H9 (cell line): ENCODE data around the gene ATP11C. TPM values are rescaled to one million over a fixed set of nuclear protein-coding genes. Genes with fewer than 3 reads are reported as not detected.

ENCODE experiments used
- DNase-seq: peaks from one replicate; pipeline ENCODE4 v3.0.0-alpha.2; 2017
- H2AFZ ChIP-seq: one replicate; pipeline ENCODE4 v1.6.1; 2013; ENCODE audit warnings: mild to moderate bottlenecking, low read length, control low read depth, moderate library complexity
- H2AK5ac ChIP-seq: 2 replicates; pipeline ENCODE4 v1.6.1; 2013; ENCODE audit warnings: low read length, control low read depth, mixed read lengths; ENCODE audit not compliant: insufficient read length
- H2BK120ac ChIP-seq: one replicate; pipeline ENCODE4 v1.6.1; 2013; ENCODE audit warnings: low read depth, mild to moderate bottlenecking, low read length, control low read depth, inconsistent platforms; ENCODE audit not compliant: poor library complexity, severe bottlenecking
- H2BK12ac ChIP-seq: 2 replicates; pipeline ENCODE4 v1.6.1; 2013; ENCODE audit warnings: low read length, control low read depth, mixed read lengths, low read depth; ENCODE audit not compliant: insufficient read length
- H2BK15ac ChIP-seq: 2 replicates; pipeline ENCODE4 v1.6.1; 2013; ENCODE audit warnings: low read depth, low read length, control low read depth
- H2BK20ac ChIP-seq: one replicate; pipeline ENCODE4 v1.6.1; 2013; ENCODE audit warnings: low read depth, mild to moderate bottlenecking, low read length, control low read depth, inconsistent platforms; ENCODE audit not compliant: poor library complexity, severe bottlenecking
- H2BK5ac ChIP-seq: 2 replicates; pipeline ENCODE4 v1.6.1; 2013; ENCODE audit warnings: low read length, control low read depth, mixed read lengths; ENCODE audit not compliant: insufficient read length
- H3K14ac ChIP-seq: 2 replicates; pipeline ENCODE4 v1.6.1; 2013; ENCODE audit warnings: low read length, control low read depth; ENCODE audit not compliant: insufficient read depth
- H3K18ac ChIP-seq: 2 replicates; pipeline ENCODE4 v1.6.1; 2013; ENCODE audit warnings: low read depth, mild to moderate bottlenecking, mixed read lengths, low read length, control low read depth; ENCODE audit not compliant: insufficient read length
- H3K23ac ChIP-seq: 2 replicates; pipeline ENCODE4 v1.6.1; 2013; ENCODE audit warnings: low read length, control low read depth, mixed read lengths, low read depth; ENCODE audit not compliant: insufficient read length
- H3K23me2 ChIP-seq: 2 replicates; pipeline ENCODE4 v1.6.1; 2013; ENCODE audit warnings: low read depth, mild to moderate bottlenecking, mixed read lengths, low read length, control low read depth; ENCODE audit not compliant: insufficient read length, poor library complexity, severe bottlenecking
- H3K27ac ChIP-seq: 2 replicates; pipeline ENCODE4 v1.5.1; 2013; ENCODE audit warnings: low read length, control low read depth, mixed read lengths, low read depth; ENCODE audit not compliant: insufficient read length
- H3K27me3 ChIP-seq: 2 replicates; pipeline ENCODE4 v1.6.1; 2013; ENCODE audit warnings: low read length, control low read depth, inconsistent platforms; ENCODE audit not compliant: insufficient read depth
- H3K4ac ChIP-seq: 2 replicates; pipeline ENCODE4 v1.6.1; 2013; ENCODE audit warnings: low read depth, mild to moderate bottlenecking, control low read depth, inconsistent platforms, low read length, moderate library complexity
- H3K4me1 ChIP-seq: 2 replicates; pipeline ENCODE4 v1.6.1; 2013; ENCODE audit warnings: low read length, control low read depth, inconsistent platforms; ENCODE audit not compliant: insufficient read depth
- H3K4me2 ChIP-seq: 2 replicates; pipeline ENCODE4 v1.6.1; 2013; ENCODE audit warnings: low read length, control low read depth, mixed read lengths; ENCODE audit not compliant: insufficient read length, insufficient read depth
- H3K56ac ChIP-seq: 2 replicates; pipeline ENCODE4 v1.6.1; 2013; ENCODE audit warnings: low read depth, mild to moderate bottlenecking, mixed read lengths, low read length, control low read depth; ENCODE audit not compliant: insufficient read length
- H3K79me1 ChIP-seq: 2 replicates; pipeline ENCODE4 v1.6.1; 2013; ENCODE audit warnings: low read depth, mild to moderate bottlenecking, moderate library complexity, low read length, control low read depth, inconsistent platforms; ENCODE audit not compliant: insufficient read depth, poor library complexity, severe bottlenecking
- H3K79me2 ChIP-seq: 2 replicates; pipeline ENCODE4 v1.6.1; 2013; ENCODE audit warnings: low read length, control low read depth, inconsistent platforms; ENCODE audit not compliant: insufficient read depth
- H3K9ac ChIP-seq: 2 replicates; pipeline ENCODE4 v1.6.1; 2013; ENCODE audit warnings: low read length, control low read depth, mixed read lengths; ENCODE audit not compliant: insufficient read length; ENCODE audit errors: extremely low read depth
- H3K9me3 ChIP-seq: one replicate; pipeline ENCODE4 v1.6.1; 2013; ENCODE audit warnings: low read depth, low read length, inconsistent platforms; ENCODE audit not compliant: control insufficient read depth
- H3T11ph ChIP-seq: one replicate; pipeline ENCODE4 v1.6.1; 2013; ENCODE audit warnings: mild to moderate bottlenecking, low read length, control low read depth, inconsistent platforms
- H4K20me1 ChIP-seq: one replicate; pipeline ENCODE4 v1.6.1; 2013; ENCODE audit not compliant: control insufficient read depth, insufficient read length, insufficient read depth
- H4K5ac ChIP-seq: 2 replicates; pipeline ENCODE4 v1.6.1; 2013; ENCODE audit warnings: low read depth, mild to moderate bottlenecking, mixed read lengths, low read length, control low read depth; ENCODE audit not compliant: insufficient read length
- H4K8ac ChIP-seq: replicated peaks from 2 replicates; pipeline ENCODE4 v1.6.1; 2013; ENCODE audit warnings: low read length, control low read depth, mixed read lengths, low read depth; ENCODE audit not compliant: insufficient read length
- H4K91ac ChIP-seq: 2 replicates; pipeline ENCODE4 v1.6.1; 2013; ENCODE audit warnings: low read depth, mild to moderate bottlenecking, moderate library complexity, mixed read lengths, low read length, control low read depth; ENCODE audit not compliant: insufficient read length
- H3K27ac Mint-ChIP-seq, 3 experiments: 2 replicates in 2 of 3; 3 replicates in 1 of 3; pipeline ENCODE4 v1.8.0; 2020 to 2021; ENCODE audit warnings: mixed read lengths in 3 of 3, mild to moderate bottlenecking in 1 of 3, moderate library complexity in 1 of 3
- H3K27me3 Mint-ChIP-seq: 2 replicates; pipeline ENCODE4 v1.8.0; 2021; ENCODE audit warnings: low read depth, mild to moderate bottlenecking, moderate library complexity, mixed read lengths
- H3K36me3 Mint-ChIP-seq, 3 experiments: 2 replicates in 2 of 3; 3 replicates in 1 of 3; pipeline ENCODE4 v1.8.0; 2020 to 2021; ENCODE audit warnings: low read depth in 3 of 3, mixed read lengths in 3 of 3; ENCODE audit not compliant: insufficient read depth in 1 of 3
- H3K4me1 Mint-ChIP-seq, 2 experiments: 2 replicates each; pipeline ENCODE4 v1.8.0; 2020; ENCODE audit warnings: mixed read lengths in 2 of 2
- H3K4me3 Mint-ChIP-seq, 2 experiments: 2 replicates in 1 of 2; 3 replicates in 1 of 2; pipeline ENCODE4 v1.8.0; 2020 to 2021; ENCODE audit warnings: mild to moderate bottlenecking in 2 of 2, mixed read lengths in 2 of 2, moderate library complexity in 1 of 2
- H3K9me3 Mint-ChIP-seq, 2 experiments: 2 replicates in 1 of 2; 3 replicates in 1 of 2; pipeline ENCODE4 v1.8.0; 2020; ENCODE audit warnings: mild to moderate bottlenecking in 2 of 2, mixed read lengths in 2 of 2, moderate library complexity in 1 of 2
- CTCF ChIP-seq: fragments of 200-600 bp; sonication (generic); conservative IDR thresholded peaks from 3 replicates; pipeline ENCODE4 v1.8.0; 2021; ENCODE audit warnings: antibody characterized with exemption, mild to moderate bottlenecking
- WGBS: extraction: QIAGEN DNeasy Blood & Tissue Kit; methylation state at CpG from one replicate; pipeline ENCODE4 v1.1.7; 2013; ENCODE audit warnings: missing lambda C conversion rate, low lambda C conversion rate, mixed read lengths; ENCODE audit not compliant: insufficient read length; ENCODE audit errors: extremely low coverage; 5-methylcytosine and 5-hydroxymethylcytosine counted together
- total RNA-seq: library from RNA; stranded (reverse); gene quantifications from 2 replicates; pipeline ENCODE4 v1.2.1, GENCODE V29; 2021

ATP11C gene
- total RNA-seq, 1 experiment from 2014 or later, result 28.4 TPM

- TF ChIP-seq CTCF, result no peak
- no peak overlapping the region for H3K4me3 Mint-ChIP-seq
- Histone ChIP-seq H2BK20ac (no peak overlapping the region), H3K9ac (no peak overlapping the region), H2BK15ac (no peak overlapping the region), H3K4me2 (no peak overlapping the region), H3K56ac (no peak overlapping the region), H3K79me2 (no peaks in the 10 kb centered on the region), H3K18ac (no peak overlapping the region), H3K23ac (no peak overlapping the region), H2BK5ac (no peak overlapping the region), H2AFZ (no peak overlapping the region), H4K5ac (no peak overlapping the region), H3K27me3 (no peaks in the 10 kb centered on the region), H3K23me2 (no peaks in the 10 kb centered on the region), H3K4ac (no peak overlapping the region), H2BK120ac (no peak overlapping the region), H3K27ac (no peak overlapping the region), H4K91ac (no peak overlapping the region), H3K9me3 (no peaks in the 10 kb centered on the region), H3T11ph (no peak overlapping the region), H2BK12ac (no peak overlapping the region), H2AK5ac (no peak overlapping the region), H3K4me1 (no peaks in the 10 kb centered on the region), H3K79me1 (no peaks in the 10 kb centered on the region), H4K20me1 (no peaks in the 10 kb centered on the region), H3K14ac (no peak overlapping the region), H4K8ac (no peak overlapping the region)
- no peak for DNase-seq
- no peaks in the 10 kb centered on the region for H3K4me1 Mint-ChIP-seq
- no peaks in the 10 kb centered on the region for H3K27me3 Mint-ChIP-seq
- no peak overlapping the region for H3K27ac Mint-ChIP-seq
- peaks cover 9 to 30% (median 25%) of the 10 kb centered on the region in 3 experiments; a peak in 5 of 7 replicates for H3K36me3 Mint-ChIP-seq
- peaks cover 0 to 34% of the 10 kb centered on the region in 2 experiments; a peak in 2 of 5 replicates for H3K9me3 Mint-ChIP-seq
- WGBS, result no CpG with 5 or more reads among the region's 1 CpG
Observed at GRCh38 chrX:139795196-139795595, 137.7 kb downstream of the ATP11C start.
